GM12874 (cell line): ENCODE results near the gene MAD2L2.

Source experiments
- TF ChIP-seq, protein P1 (sequence below): IDR thresholded peaks from 2 replicates; pipeline ENCODE4 v1.5.1; 2011; ENCODE audit warnings: low read depth, mild to moderate bottlenecking, control low read depth, low read length, moderate library complexity; ENCODE audit not compliant: insufficient read depth

The MAD2L2 gene

DNA sequence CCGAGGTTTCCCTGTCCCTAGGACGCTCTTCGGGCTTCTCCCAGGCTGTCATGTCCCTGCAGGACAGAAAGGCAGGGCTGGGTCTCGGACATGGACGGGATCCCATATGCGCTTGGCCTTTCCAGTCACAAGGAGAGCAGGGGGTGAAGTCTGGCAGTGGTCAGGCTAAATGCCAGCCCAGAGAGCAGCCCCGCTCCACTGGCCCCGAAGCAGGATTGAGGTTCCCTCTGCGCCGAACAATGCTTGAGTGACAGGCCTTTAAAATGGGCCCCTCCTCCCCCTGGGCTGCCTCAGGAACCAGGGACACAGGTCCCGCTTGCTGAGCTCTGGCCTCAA, 23.2 kb upstream of the MAD2L2 start:
- TF ChIP-seq, protein P1, sequence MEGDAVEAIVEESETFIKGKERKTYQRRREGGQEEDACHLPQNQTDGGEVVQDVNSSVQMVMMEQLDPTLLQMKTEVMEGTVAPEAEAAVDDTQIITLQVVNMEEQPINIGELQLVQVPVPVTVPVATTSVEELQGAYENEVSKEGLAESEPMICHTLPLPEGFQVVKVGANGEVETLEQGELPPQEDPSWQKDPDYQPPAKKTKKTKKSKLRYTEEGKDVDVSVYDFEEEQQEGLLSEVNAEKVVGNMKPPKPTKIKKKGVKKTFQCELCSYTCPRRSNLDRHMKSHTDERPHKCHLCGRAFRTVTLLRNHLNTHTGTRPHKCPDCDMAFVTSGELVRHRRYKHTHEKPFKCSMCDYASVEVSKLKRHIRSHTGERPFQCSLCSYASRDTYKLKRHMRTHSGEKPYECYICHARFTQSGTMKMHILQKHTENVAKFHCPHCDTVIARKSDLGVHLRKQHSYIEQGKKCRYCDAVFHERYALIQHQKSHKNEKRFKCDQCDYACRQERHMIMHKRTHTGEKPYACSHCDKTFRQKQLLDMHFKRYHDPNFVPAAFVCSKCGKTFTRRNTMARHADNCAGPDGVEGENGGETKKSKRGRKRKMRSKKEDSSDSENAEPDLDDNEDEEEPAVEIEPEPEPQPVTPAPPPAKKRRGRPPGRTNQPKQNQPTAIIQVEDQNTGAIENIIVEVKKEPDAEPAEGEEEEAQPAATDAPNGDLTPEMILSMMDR = no peak

DNA sequence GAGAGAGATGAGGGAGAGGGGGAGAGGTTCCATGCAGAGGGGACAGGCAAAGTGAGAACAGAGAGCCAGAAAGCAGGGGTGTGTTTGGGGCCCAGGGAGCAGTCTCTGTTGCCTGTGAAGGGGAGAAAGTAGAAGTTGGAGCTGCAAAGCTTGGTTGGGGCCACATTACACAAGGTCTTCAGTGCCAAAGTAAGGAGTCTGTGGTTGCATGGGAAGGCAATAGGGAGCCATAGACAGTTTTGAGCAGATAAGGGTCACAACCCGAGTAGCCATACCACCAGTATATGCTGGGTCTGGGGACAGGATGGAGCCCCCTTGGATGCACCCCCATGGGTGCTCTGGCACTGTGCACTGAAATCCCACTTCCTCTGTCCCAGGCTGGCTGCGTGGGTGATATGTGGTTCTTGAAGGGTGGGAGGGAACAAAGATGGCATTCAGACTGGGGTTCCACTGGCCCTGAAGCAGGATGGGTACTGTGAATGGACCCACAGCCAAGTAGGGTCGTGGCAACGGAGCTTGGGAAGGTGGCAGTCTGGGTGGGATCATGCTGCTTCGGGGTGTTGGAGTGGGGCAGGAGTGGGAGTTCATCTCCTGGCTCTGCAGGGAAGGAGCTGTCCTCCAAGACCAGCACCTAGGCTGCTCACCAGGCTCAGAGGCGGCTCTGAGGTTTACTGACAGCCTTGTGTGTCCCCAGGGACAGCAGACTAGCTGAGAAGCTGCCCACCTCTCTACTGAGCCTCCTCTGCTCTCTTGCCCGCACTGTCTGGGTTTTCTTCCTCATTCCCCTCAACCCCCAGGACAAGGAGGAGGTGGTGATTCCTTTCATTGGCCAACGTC, 22.6 kb upstream of the MAD2L2 start:
- TF ChIP-seq, protein P1 = no peak

DNA sequence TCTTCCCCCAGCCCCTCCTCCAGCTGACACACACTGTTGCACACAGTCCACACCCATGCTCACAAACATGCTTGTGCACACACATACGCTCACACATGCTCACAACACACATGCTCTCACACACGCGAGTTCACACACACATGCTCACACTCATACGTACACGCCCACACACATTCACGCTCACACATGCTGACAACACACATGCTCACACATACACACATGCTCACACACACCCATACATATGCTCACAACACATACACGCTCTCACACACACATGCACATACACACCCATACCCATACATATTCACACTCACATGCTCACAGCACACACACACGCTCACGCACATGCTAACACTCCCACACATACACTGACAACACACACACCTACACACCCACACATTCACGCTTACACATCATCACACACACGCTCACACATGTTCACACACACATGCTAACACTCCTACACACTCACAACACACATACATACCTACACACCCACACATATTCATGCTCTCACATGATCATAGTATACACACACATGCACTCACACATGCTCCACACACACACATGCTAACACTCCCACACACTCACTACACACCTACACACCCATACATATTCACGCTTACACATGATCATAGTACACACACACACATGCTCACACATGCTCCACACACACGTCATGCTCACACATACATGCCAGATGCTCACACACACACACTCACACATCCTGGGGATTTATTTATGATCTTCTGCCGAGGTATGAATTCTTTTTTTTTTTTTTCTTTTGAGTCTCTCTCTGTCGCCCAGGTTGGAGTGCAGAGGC, 21.2 kb upstream of the MAD2L2 start:
- TF ChIP-seq, protein P1 = no peak

DNA sequence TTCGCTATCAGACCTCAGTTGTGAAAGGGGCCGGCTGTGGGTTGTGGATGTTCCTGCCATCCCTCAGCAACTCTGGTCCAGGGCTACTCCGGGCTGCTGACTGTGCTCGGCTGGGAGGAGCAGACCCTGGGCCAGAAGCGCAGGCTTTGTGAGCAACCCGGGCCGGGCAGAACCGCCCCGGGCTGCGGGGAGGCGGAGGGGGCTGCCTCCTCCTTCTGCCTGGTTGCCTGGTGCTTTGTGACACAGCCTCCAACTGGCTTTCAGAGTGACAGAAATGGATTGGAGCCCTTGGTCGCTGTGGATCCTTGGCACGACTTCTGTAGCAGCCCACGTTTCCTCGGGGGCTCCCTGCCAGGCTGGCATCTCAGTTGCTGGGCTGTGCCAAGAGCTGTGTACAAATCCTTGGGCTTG, 20.6 kb upstream of the MAD2L2 start:
- TF ChIP-seq, protein P1 = no peak

DNA sequence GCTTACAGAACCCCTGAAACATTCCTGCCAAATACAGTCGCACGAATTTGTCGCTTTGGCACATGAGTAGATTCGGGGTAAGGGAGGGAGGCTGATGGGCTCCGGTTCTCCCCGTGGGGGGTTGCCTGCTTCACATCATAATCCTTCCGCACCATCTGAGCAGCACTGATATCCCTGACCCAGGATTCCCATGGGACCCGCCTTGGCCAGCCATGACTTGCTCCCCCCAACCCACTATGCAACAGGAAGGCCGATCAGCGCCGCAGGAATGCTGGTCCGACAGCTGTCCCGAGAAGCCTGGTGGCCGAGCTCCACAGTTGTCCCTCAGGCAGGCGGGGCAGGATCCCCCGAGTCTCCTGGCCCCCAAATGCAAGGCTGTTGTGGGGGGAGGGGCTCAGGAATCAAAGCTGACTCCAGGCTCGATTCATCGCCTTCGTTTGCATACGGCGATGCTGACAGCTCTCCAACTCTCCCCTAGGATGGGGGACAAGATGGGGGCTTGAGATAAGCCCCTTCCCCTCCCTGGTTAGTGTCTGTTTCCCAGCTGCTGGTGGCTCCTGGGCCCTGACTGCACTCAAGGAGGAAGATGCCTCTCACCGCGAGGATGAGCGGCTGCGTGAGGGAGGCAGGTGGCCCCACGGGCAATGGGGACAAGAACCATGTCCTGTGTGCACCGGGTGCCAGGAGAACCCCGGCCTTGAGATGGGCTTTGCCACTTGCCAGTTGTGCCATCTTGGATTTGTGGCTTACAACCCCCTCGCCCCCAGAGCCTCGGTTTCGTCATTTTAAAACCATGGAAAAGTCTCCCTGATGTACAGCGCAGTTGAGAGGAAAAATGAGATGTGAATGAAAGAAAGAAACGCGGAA, 19.9 kb upstream of the MAD2L2 start:
- TF ChIP-seq, protein P1 = no peak

DNA sequence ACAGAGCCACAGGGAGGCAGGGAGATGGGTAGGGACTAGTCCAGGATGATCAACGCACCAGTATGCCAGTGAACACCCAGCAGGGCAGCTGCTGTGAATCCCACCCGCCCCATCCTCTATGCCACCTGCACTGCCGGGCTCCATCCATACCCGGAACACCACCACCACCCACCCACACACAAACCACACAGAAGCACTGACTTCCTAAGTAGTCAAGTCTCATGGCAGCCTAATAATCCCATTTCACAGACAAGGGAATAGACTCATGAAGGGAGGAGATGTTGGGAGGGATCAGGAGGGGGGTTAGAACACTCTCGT, 16.9 kb upstream of the MAD2L2 start:
- TF ChIP-seq, protein P1 = no peak
